GM18511 (cell line): Measurements from ENCODE around the gene PTCH1.

Source experiments
- ATAC-seq: cut with Tn5 transposase; IDR thresholded peaks from one replicate; pipeline ENCODE4 v1.9.1; 2021; ENCODE audit warnings: mild to moderate bottlenecking, moderate library complexity; ENCODE audit not compliant: unreplicated experiment

PTCH1 gene

DNA sequence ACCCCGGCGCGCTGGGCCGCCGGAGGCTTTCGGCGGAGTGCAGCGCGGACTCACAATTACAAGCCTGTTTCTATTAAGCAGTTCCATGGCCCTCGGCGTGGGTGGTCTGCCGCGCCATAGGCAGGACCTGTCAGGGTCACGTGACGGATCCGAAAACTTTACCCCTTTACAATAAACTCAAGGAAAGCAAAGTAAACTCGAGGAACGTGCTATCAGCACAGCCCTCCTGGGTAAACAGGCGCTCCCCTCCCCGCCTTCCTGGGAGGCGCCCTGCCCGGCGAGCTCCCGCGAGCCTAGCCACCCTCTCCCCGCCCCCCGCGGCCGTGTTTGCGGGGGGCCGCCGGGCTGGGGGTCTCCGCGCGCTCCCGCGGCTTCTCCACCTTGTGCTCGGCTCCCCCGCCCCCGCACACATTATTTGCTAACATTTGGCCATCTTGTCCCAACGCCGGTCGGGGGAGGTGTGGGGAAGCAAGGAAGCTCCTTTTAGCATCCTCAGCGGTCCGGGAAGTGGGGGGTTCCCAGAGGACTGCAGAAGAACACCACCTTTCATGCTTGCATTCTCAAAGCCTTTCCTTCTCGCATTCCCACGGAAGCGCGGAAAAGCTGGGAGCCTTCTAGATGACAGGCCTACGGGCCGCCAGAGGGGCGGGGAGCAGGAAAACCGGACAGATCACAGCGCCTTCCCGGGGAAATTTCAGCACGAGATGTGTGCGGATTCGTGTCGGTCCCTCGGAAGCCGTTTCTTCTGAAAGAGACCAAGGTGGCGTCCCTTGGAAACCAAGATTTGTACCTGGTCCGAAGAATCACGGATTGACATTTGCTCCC, at the start of gene PTCH1:
TSS of gene PTCH1 (minus strand) at position 238 of the 825 bp plus-strand sequence.
- ATAC-seq: no peak

DNA sequence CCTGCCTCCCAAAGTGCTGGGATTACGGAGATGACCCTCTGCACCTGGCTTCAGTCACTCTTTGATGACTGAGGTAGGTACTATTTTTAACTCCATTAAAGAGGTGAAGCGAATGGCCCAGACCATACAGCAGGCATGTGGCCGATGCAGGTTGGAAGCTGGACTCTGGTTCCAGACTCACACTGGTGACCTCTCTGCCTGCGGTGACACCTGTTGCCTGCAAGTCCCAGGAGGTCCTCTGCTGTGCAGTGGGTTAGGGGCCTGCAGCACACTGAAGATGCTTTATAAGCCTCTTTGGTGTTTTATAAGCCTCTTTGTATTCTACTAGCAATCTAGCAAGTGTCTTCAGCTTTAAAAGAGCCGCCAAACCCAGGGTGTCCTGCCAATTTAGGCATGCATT, 49.2 kb upstream of the PTCH1 start:
- ATAC-seq: no peak

DNA sequence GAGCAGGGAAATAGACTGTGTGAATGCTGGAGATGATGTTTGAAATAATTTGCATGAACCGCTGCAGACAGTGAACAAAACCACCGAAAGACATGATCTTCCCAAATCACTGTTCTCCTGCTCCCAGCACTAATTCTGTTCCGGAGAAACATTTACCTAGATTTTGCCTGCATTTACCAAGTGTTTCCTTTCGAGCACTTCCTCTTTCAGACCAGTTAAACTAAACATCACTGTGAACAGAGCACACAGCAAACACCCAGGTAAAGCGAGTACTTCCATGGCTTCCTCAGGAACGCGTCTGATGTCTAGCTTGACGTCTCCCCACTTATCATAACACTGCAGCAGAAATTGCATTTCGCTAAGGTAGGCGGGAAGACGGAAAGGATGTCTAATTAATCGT, 45.1 kb upstream of the PTCH1 start:
- no peak for ATAC-seq

DNA sequence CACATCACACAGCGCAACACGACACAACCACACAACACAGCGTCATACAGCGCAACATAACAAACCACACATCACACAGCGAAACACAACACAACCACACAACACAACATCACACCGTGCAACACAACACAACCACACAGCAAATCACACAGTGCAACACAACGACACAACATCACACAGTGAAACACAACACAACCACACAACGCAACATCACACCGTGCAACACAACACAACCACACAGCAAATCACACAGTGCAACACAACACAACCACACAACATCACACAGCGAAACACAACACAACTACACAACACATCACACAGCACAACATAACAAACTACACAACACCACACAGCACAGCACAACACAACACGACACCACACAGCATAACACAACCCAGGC, 40.4 kb upstream of the PTCH1 start:
- ATAC-seq: no peak

DNA sequence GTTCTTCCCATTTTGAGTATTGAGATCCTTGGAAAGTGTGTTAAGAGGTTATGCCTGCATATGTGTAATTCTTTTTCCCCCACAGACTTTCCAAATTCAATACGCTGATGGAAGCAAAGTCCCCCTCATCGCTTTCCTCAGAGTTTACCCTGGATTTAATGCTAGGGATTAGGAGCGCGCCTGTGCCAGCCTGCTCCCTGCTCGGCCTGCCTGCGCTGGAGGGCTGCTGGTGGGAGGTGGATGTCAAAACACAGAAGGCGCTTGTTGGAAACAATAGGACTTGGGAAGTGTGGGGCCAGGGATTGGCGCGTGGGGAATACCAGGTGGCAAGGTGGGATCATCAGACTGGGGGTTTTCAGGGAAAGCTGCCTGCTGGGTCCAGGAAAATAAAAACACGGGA, 39.8 kb upstream of the PTCH1 start:
- no peak for ATAC-seq

DNA sequence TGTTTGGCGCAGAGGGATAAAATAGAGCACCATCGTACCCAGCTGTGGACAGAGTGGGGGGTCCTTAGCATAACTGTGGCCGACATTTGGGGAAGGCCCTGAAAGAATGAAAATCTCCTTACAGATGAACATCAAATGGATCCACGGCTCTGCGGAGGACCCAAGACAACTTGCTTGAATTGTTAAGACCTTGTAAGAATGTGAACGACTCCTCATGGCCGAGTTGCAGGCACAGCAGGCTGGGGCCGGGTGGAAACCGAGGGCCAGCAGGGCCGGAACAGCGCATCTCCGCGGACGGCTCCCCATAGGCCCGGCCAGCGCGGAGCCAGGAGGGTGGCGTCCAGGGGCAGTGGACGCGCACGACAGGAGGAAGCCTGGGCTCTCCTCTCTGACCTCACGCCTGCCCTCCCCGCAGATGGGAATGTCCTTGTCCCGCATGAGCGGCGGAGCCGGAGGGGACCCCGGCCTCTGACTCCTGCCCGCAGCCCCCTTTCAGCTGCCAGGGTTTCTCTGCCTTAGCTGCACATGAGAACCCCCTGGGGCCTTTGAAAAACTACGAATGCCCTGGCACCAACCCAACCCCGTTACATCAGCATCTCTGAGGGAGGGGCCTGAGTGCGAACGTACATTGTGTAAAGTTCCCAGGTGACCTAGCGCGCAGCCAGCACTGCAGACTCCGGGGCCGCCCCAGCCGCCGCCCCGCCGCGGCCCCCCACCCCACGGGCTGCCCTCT, 36.2 kb upstream of the PTCH1 start:
- no peak for ATAC-seq

DNA sequence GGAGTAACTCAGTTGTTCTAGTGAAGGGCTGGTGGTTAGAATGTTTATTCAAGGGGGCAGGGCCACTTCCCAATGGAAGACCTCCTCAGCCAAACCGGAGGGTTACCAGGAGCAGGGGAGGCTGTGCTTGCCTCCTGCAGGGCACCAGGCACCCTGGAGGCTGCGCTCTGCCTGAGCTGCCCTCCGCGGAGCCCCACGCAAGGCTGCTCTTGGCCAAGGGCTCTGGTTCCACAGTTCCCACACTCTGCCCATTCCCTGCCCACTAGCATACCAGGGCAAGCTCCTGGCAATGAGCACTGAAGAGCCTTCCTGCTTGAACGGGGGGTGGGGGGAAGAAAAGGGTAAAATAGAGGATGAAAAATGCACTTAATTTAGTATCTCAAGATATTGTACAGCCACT, 35.5 kb upstream of the PTCH1 start:
- ATAC-seq: no peak

DNA sequence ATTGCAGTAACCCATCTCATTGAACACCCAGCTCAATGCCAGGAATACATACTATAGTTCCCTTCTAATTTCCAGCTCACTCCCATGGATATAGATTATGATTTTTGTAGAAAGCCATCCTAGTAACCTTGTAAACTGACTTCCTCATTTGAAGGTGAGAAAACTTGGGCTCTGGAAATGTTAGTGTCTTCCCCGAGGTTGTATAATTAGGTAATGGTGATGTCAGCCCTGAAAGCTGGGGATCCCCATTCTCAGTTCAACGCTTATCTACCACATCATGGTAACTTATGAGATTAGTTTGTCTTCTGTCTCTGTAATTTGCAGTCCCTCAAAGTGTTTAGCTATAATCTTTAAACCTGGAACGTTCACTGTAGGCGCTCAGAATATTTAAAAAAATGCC, 34.6 kb upstream of the PTCH1 start:
- ATAC-seq: no peak

DNA sequence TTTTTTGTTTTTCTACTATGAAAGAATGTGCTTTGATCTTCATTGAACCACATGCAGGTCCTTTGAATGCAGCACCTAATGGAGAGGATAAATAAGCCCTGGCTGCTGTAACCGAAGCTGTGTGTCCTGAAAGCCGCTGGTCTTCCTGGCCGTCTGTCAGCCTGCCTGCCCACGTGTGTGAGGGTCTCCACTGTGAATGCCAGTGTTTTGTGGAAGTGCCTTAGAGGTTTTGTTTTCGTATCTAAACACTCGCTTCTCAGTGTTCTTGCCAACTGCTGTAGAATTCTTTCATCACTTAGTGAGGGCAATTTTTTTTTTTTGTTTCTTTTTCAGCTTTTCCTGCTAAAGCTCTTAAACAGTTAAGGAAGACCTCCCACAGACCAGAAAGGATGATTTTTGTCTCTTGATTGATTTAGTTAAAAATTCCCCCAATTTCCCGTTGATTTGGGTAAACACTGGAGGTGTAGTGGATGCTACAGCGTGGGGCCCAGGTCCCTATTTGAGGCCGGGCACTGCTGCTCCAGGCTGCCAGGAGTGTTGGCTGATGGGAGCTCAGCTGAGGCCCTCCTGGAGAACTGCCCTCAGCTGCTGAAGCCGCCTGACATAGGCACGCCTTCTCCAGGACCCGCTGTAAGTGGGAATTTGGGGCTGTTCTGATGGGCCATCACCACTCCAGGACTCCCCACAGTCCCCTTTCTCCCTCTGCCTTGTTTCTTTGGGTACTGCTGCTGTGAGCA, 29.2 kb upstream of the PTCH1 start:
- no peak for ATAC-seq

DNA sequence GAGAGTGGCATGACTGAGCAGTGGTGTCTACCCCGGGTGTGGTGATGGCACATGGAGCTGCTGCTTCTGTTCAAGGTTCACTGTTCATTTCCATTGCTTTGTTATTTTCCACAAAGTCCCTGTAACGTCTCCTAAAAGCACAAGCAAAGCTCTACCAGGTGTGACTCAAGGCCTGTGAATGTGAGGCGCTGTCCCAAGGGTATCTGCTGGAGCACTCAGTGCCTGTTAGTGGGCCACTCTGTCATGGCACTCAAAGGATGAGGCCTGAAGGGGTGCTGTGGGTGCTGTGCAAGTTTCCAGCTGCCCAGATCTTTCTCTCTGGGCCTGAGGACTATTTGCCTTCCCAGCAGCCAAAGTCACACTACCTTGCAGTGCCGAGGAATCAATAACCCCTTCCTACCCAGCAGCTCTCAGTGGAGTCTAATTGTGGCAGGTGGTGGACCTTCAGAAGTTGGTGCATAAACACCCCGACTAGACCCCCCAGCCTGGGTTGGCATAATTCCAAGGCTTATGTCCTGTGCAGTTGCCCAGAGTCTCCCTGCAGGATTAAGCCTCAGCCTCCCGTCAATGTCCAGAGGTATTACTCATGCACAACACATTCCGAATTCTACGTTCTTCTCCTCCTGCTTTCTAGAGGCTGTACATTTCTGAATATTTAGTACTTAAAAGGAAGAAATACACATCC, 17.4 kb upstream of the PTCH1 start:
- no peak for ATAC-seq

DNA sequence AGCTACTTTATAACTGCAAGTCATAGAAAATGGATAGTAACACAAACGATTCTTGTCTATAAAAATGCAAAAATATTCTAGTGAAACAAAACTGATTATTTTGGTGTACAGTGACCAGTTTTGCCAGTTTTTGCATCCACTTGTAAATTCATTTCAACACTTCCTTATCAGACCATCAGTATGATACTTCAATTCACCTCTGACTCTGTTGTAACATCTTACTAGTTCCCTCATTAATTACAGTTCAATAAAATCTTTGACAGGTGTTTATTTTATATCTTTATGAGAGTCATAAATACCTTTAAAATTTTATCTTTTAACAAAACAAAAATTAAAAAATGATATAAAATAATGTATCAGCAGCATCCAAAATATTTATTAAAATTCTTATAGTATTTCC, 13.1 kb upstream of the PTCH1 start:
- no peak for ATAC-seq

DNA sequence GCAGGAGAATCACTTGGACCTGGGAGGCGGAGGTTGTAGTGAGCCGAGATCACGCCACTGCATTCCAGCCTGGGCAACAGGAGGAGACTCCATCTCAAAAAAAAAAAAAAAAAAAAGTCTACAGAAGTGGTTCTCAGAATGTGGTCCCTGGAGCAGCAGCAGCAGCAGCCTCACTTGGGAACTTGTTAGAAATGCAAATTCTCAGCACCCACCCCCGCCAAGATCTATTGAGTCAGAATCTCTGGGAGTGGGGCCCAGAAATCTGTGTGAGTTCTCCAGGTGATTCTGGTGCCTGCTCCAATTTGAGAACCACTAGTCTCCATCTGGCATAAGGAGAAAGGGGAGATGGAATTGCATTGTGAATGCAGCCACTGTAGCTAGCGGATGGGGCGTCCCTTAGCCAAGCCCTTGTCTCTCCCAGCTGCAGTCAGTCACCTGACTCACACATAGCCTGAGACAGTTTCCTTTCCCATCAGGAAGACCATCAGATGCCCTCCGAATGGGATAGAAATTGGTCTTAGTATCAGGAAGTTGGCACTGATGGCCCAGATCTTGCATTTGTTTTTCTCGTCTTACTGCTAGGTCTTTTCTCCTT, 12.2 kb upstream of the PTCH1 start:
- ATAC-seq: no peak

DNA sequence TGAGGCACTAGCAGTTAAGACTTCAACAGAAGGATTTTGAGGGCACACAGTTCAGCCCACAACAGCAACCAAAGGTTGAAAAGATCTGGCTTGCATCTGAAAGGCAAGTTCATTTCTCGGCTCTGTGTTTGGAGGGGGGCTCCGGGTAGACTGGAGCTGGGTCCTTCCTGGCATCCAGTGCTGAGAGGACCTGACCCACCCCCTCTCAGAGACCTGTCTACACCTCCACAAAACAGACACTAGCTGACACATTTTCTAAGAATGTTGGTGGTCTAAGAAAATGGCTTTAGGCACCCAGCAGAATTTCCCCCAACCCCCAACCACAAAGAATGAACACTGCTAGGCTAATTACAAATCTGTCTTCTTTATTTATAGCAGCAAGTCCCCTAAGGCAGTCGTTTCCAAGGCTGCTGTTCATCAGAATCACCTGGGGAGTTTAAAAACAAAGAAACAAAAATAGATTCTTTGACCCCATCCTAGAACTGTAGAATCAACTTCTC, 6.2 kb upstream of the PTCH1 start:
- no peak for ATAC-seq

DNA sequence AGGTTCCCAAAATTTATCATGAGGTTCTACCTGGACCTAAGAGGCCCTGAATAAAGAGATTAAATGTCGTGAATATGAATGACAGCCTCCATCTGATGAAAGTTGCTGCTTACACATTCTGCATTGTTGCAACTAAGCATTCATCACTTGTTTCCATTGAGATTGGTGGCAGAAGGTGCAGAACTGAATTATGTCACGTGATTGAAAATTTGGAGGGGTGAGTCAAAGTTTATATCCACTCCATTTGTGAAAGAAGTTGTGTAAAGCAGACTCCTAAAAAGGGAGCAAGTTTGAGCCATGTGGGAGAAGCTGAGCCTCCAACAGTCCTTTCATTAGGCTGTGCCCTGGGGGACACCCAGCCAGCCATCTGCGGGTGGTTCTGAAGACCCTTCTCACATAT, 4.9 kb upstream of the PTCH1 start:
- no peak for ATAC-seq

DNA sequence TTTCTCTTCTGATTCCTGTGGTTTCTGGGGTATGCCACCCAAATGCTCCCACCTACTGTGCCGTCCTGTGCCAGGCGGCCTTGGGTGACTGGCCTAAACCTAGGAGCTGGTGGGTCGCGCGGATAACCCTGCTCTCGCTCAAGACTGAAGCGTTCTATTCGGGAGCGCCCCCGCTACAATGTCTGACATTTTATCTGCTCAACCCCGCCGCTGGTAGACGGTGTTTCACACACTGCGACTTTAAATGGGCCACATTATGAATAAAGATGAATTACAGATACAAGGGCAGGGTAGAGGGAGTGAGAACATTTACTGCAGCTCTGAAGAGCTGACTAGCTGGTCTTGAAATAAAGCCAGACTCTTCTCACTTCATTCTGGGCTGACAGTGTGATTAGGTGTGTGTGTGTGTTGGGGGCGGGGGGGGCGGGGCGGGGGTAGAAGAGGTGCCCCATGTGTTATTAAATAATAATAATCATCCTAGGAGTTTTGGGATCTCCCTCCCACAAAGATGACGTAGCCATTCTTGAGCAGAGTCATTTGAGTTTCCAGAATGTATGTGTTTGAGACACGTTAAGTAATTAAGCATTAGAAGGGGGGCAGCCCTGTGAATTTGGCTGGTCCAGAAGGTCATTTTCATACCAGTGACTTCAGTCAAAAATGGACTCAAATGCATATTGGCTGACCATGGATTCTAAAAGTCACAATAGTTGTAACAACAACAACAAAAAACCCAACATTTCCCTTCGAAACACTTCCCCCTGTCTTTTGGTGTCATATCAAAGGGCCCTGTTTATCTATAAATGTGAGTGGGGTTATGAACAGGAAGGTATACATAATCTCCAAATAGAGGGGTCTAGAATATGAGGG, 1.0 kb upstream of the PTCH1 start:
- ATAC-seq: no peak

DNA sequence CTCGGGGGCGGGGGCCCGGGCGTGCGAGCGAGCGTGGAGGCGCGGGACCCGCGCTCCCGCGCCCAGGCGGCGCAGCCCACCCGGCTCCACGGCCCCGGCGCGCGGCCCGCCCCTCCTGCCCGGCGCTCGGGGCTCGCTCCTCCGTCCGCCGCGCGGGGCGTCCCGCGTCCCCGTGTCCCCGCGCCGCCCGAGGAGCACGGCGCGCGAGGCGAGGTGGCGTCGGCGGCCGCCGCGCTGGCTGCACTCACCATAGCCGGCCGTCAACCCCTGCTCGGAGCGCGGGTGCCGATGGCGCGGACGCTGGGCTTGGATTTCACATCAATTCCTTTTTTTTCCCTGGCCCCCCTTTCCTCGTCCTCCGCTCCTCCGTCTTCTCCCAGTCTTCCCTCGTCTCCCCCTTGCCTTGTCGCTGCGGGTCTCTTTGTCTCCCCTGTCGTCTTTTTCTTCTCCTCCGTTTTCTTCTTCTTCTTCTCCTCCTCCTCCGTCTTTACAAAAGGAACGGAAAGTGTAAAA, 494 bp downstream of the PTCH1 start:
- no peak for ATAC-seq

DNA sequence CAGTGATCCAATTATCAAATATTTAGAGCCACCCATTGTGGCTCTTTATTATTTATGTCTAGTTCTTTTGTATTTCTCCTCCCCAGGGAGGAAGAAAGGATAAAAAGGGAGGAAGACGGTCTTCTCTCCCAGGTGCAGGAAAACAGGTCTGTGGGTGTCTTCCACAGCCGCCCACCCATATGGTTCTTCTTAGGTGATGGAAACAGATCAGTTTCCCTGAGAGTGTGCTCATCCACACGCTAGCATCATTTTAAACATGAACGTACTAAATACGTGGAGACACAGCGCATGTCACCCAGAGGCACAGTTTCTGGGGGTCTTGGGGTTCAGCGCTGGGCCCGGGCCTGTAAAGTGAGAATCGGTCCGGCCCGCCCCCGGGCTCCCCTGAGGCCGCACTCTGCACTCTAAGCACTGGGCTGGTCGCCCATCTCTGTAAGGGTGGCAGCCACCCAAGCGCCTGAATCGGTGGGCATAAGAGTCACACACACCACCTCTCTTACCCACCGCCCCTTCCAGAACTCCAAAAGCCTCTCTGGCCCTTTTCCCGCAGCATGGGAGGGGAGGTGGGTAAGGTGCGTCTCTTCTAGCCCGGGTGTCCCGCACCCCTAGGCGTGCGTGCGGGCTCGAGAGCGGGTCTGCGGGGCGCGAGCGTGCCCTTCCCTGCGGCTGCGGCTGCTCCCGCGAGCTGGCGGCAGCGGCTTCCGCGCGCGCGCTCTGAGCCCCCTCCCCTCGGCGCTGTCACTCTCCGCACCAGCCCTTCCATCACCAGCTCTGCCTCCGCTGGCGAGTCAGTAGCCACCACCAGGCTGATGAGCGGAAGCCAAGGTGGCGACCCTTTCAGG, 1.3 kb downstream of the PTCH1 start:
- no peak for ATAC-seq

DNA sequence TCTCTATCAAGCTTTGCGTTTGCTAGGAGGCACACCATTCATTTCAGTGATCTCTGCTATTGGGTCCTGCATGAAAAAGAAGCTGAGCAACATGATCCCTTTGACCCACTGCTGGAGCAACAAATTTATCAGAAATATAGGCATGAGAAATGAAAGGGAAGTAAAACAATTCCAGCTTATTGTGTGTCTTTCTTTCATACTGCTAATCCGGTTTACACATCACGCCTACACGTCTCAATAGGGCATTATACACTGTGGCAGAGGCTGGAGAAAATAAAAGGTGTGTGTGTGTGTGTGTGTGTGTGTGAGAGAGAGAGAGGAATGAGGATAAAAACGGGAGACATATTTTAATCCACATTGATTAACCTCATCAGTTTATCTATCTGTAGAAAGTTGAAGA, 2.4 kb downstream of the PTCH1 start:
- no peak for ATAC-seq

DNA sequence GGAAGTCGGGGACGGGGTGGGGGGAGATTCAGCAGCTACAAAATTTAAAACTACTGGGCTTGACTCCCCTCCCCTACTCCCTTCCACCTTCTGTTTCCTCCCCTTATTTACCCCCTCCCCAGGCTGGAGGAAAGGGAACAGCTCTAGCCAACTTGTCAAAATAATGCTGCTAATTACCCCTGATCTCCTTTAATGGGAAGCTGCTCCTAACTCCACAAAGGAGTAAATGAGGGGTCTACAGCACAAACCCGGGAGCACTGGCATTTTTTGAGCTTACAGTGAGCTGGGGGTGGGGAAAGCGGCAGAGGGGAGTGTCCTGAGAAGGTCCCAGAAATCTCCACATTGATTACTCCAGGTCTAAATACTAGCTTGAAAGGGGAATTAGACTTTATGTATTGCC, 3.1 kb downstream of the PTCH1 start:
- no peak for ATAC-seq
